SK-N-DZ (cell line): ENCODE results near the gene KIAA0408.
"Not testable (repeated sequence)": the region's sequence is repeated elsewhere in the genome, so short reads cannot be mapped to it uniquely, and the experiment has no call there.

Experiments used
- DNase-seq: peaks from one replicate; pipeline ENCODE4 v3.0.0-alpha.2; 2015; ENCODE audit warnings: low spot score

The KIAA0408 gene

DNA sequence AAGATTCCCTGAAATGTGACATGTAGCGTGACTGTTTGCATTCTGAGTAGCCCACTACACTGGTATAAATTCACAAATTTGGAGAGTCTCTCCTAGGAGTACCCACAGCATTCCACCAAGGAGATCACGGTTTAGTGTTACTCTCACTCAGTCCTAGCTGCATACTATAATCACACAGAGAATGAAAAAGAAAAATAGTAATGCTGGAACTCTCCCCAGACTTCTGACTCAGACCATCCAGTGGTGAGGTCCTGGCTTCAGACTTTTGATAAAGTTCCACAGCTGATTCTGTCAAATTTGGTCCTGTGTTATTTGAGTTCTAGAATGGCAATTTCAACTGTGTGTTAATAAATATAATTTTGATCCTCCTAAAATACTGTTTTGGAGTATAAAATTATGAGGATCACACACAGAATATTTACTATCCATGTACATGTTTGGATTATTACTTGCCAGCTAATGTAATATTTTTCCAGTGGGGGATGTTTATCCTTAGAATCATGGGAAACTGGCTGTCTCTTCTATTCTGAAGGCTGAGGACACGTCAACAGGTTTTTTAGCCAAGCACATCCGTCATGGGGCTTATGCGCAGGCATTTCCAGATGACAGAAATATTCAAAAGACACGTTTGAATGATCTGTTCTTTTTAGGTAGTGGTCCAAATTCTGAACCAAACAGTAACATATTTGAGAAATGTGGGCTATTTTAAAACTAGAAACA is 5.1 kb upstream of the KIAA0408 start:
- no peak for DNase-seq

DNA sequence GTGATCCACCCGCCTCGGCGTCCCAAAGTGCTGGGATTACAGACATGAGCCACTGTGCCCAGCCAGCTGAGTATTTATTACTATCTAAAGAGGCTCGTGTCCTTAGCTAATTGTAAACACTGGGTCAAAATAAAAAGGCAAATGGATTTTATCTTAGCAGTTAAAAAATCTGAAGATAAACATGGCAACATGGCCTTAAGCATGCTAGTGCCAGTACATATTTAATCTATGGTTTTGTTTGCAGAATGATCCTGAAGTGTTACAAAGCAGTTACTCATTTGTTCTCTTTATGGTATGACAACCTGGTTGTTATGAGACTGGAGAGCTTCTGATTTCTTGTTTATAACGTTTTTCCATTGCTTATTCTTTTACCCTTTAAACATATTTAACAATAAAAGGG is 3.9 kb upstream of the KIAA0408 start:
- no peak for DNase-seq

DNA sequence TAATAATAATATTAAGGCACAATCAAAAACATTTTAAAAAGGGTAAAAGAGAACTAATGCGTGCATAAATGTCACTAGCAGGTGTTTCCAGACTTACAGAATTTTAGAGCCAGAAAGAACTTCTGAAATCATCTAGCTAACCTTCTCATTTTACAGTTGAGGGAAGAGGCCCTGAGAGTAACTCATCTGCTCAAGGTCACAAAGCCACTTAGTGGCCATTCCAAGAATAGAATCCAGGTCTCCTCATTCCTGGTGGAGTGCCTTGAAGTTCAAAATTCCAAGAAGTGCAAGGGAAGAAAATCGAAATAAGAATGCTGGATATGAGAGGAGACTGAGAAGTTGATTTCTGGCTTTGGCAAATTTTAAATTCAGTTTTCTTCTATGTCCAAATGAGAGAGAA is 3.2 kb upstream of the KIAA0408 start:
- no peak for DNase-seq

DNA sequence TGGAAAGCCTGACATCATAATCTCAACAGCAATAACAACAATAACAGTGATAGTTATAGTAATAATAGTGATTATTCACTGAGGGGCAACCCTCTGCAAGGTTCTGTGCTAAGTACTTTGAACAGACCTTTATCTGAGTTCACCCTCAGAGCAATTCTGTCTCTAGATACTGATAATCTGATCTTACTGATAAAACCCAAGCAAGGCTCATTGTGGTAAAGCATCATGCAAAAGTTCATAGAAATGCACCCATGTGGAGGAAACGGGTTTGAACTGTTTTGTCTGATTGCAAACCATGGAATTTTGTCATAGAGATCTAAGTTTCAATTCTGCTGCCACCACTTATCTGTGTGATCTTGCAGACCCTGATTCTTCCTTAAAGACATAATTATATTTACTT is 1.3 kb upstream of the KIAA0408 start:
- no peak for DNase-seq

DNA sequence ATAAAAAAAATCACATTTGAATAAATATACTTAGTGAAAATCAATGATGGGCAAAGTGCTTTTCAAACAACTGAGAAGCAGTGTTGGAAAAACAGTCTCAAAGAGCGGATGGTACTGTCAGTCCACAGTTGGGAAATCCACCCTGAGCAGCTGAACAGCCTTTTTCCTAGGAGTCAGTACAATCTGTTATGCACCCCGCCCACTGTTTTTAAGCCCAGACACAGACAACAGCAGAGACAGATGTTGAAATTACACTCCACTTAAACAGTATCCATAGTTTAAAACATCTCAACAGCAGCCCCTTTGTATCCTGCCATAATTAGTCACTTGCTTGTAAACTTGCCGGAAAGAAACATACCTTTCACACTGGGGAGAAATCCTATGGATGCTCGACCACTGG is 372 bp downstream of the KIAA0408 start:
- no peak for DNase-seq

DNA sequence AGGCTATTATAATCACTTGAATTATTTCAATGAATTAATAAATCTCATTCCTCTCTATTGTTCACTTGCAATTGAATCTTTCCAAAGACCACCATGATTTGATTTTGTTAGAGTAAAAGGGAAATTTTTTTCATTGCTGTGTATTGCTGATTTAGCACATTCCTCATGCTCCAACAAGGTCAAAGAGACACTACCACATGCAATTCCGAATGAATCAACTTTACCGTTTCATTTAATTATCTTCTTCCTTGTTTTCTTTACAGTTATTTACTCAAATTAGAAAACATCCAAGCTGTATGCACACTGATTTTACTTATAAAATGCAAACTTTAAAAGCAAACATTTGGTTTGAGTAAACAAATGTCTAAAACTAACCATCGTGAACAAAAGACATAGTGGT is 967 bp downstream of the KIAA0408 start:
- DNase-seq = no peak

DNA sequence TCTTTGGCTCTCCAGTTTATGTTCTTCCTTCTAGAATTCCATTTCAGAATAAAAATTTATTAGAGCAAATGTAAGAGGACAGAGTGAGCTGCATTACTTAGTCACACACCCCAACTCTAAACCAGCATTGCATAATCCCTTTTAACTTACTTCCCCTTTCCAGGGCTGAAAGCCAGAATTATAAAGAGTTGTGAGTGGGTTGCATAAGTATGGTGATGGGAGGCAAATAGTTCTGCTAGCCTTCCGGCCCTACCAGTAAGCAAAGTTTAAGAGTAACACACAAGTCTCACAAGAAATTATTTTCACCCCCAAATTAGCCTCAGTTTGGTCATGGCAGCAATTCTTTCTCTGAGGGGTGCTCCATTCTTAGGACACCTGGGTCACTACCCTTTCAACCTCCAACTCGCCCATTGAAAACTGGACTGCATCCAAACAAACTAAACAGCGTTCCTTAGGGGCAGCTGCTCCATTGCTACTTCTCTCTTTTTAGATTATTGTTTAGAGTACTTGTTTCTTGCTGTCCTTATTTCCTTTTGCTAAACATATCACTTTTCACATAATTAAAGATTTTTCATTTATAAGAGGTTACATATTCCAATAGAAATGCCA is 1.6 kb downstream of the KIAA0408 start:
- DNase-seq = no peak

DNA sequence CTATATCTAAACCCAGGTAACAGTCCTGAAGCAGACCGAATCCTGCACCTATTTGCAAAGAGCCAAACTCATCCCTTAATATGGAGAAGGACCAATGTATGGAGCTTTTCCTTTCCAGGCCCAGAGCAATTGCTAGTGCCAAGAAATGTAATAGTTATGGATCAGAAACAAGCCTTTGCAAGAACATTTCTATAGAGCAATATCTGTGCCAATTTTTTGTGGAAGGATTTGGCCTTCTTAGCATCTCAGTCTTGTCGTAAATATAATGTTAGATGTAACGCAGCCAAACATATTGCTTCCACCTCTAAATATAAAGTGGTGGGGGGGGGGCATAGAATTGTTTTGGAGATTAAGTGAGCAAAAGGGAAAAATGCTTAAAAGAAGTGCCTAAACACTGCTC is 2.7 kb downstream of the KIAA0408 start:
- no peak for DNase-seq

DNA sequence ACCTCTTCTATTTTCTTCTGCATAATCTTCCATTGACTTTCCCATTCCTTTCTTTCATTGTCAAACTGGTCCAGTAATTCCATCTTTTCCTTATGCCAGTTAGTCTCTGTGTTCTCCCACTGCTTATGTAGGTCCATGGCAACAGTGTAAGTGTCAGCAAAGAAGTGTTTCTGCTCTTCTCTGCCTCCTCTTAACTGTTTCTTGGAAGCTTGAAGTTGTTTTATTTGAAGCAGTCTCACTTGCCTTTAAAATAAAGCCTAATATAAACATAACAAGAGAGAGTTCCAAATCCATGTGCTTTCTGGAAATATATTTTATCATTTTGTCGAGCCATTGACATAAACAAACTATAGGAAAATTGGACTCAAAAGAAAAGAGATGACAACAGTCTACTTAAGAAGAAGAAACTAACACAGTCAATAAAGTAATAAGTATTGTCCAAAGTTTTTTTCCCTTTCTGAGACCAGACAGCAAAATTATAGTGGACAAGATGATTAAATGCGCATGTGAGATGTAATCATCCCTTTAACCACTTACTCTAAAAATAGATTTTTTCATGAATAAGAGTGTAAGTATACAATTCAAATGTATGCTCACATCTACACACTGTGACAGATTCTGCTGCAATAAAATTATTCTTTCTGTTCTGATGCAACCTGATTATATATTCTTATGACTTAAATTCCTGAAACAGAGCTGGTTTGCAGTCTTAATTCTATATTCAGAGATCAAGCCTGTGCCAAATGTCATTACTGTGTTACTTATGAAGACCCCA is 5.2 kb downstream of the KIAA0408 start:
- DNase-seq = no peak

DNA sequence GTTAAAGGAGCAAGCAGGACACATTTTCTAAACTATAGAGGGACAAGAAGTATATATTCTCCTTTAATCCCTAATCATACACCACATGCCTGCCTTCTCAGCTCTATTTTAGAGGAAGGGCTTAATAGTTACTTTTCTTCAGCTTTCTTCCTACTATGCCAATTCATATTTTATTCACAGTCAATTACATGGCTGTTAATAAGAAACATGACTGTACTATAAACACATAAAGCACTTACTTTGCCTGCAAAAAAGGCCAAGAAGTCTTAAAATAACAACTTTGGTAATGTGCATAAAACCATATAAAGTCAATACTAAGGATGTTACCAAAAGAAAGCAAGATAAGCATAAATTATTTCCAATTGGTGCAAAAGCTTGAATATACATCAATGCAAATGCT is 6.4 kb downstream of the KIAA0408 start:
- no peak for DNase-seq

DNA sequence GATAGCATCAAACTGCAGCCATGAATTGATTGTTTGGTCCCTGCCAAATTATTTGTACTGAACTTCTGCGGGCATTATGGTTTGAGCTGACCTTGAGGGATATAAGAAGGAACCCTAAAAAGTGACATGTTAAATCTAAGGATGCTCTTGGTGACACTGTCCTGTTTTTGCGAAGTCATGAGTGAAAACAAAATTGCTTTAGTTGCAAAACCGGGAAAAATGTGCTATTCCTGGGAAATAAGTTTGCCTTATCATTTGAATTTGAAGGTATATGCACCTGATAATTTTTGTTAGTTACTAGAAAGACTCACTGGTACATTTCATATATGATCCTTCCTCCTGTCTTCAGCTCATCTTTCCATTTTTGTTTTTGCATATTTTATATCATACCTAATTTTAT is 7.8 kb downstream of the KIAA0408 start:
- DNase-seq = no peak

DNA sequence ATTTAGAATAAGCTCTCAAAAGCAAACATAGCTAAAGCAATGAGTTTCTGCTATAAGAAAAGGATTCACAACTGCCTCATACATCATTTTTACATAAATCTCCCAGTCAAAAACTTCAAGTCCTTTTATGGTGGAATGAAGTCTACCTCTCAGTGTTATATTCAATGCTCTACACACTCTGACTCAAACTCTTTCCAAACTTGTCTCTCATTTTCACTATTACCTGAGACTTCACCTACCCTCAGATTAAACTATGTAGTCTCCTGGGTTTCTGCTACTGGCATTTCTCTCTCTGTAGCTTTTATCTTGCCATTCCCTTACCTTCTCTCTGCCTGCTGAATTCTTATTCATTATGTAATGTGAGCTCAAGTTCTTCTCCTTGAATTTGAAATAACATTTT is 11.4 kb downstream of the KIAA0408 start:
- no peak for DNase-seq

DNA sequence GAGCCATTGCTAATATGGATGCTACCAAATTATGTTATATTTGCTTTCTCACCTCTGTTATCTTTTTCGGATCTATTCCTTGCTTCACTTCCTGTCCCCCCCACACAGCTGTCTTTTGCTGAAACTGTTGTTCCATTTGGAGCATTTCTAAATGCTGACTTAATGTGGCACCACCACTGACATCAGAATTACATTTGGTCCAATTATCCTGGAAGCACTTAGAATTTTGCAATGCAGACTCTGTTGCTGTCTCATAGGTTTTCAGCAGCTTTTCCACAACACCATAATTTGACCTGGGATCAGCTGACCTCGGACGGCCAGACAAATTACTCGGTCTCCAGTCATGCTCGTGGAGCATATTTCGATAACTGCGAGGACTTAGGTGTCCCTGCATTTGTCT is 12.8 kb downstream of the KIAA0408 start:
- no peak for DNase-seq

DNA sequence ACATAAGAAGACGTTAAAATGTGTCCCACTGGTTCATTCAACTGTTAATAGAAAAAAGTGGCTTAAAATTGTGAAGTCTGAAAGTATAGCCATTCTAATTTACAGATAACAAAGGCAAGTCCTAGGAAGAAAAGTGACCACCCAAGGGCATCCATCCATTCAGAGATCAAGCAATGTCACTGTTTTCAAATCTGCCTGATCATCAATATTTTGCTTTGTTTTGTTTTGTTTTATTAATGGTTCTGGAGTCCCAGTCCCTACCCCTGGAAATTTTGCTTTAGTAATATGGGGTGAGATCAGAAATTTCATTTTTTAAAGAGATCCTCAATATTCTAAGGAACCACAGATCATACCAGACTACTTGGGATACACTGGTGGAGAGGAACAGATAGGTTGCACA is 17.3 kb downstream of the KIAA0408 start:
- DNase-seq = no peak

DNA sequence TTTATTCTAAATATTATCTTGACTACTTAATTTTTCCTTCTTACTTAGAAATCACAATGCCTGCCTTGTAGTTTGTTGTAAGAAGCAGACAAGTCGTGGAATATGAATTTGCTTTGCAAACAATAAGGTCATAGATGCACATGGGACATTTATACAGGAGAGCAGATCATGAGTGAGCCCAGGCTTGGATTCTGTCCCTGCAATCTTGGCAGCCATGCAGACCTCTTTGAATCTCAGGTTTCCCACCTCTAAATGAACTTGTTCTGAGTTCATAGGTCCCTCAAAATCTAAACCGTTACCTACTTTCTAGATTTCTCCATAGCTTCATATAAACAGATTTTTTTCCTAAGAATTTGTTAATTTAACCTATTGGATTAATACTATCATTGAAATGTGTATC is 19.5 kb downstream of the KIAA0408 start:
- DNase-seq = no peak

DNA sequence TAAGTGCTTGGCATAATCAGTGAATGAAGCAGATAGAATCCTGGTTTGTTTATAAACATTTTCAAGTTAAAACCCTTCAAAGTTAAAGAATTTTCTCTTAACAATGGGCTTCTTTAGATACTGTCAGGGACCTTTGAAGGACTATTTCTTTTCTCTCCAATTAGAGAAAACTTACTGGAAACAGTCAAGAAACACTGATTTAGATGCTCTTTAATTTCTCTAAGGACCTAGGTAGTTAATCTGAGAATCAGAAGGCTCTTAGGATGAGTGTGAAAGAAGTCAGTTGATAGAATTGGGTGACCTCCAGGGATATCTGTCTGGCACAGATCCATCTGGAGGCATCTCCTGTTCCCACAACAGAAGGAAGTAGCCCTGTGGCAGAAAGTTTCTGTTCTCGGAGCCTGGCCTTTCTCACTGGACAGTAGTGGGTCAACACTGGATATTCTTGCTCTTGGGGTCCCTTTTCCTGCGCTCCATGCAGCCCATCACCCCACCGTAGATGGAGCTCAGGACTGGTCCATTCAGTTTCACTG is 22.5 kb downstream of the KIAA0408 start:
- no peak for DNase-seq

DNA sequence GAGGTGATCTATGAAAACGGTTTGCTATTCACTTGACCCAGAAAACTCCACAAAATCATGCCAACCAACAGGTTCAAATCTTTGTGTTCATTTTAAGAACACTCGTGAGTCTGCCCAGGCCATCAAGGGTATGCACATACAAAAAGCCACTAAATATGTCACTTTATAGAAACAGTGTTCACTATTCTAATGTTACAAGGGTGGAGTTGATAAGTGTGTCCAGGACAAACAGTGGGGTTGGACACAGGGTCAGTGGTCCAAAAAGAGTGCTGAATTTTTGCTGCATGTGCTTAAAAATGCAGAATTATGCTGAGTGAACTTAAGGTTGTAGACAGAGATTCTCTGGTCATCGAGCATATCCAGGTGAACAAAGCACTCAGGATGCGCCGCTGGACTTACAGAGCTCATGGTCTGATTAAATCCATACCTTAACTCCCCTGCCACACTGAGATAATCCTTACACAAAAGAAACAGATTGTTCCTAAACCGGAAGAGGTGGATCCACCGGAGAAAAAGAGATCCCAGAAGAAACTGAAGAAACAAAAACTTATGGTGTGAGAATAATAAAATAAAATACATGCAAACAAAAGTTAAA is 23.5 kb downstream of the KIAA0408 start:
- DNase-seq = no peak

DNA sequence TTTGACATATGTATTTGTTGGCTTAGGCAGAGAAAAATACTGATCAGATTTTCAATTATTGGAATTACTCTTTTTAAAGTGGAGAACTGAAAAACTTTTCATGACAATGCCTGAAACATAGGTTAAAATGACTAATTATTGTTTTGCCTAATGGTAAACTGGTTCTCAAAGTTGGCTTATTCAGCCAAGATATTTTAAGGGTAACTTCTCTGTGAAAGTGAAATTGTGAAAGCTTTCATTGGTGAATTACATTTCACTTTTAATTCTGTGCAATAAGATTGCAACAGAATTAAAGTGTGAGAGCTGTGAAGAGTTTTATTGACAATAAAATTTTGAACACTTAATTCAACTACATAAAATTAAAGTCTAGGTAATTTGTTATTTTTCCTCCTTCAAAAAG is 24.5 kb downstream of the KIAA0408 start:
- no peak for DNase-seq

DNA sequence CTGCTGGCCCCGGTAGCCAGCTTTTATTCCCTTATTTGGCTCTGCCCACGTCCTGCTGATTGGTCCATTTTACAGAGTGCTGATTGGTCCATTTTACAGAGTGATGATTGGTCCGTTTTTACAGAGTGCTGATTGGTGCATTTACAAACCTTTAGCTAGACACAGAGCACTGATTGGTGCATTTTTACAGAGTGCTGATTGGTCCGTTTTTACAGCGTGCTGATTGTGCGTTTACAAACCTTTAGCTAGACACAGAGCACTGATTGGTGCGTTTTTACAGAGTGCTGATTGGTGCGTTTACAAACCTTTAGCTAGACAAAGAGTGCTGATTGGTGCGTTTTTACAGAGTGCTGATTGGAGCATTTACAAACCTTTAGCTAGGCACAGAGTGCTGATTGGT is 30.6 kb downstream of the KIAA0408 start:
- not testable (repeated sequence) for DNase-seq

DNA sequence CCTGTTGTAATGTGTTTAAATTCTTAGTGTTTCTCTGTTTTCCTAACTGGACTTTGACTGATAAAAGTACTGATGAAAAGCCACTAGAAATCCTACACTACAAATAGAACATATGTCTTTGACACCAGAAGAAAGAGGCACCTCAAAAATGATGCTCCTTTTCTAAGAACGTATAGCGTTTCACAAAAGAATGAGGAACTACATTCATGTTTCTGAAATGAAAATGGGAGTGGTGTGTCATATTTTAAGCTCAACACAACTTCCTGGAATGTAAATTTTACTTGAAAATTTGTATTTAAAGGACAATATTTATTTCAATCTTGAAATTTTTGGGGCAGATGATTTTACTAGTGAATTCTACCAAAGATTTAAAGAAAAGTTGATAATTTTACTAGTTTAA is 35.3 kb downstream of the KIAA0408 start:
- no peak for DNase-seq

DNA sequence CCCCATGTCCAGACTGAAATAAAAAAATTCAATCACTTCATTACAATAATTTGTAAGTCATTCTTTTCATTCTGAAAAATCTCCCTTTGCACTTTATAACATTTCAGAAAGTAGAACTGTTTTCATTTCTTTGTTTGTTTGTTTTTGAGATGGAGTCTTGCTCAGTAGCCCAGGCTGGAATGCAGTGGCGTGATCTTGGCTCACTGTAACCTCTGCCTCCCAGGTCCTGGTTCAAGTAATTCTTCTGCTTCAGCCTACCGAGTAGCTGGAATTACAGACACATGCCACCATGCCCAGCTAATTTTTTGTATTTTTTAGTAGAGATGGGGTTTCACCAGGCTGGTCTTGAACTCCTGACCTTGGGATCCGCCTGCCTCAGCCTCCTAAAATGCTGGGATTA is 38.0 kb downstream of the KIAA0408 start:
- DNase-seq = not testable (repeated sequence)

DNA sequence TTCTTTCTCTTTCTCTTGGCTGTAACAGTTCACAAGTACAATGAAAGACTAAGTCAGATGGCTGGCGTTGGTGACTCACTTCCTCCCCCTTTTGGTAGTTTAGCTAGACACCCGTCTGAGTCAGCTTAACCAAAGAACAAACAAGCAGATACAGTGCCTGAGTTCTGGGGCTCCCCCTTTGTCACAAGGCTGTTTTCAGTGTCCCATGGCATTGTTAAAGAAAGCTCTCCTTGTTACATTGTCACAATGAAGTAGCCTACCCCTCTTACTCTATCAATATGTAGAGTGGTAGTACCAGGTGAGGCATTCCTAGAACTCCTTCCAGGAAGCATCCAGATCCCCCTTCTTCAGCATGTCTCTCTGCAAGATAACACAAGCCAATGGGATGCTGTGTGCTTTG is 38.6 kb downstream of the KIAA0408 start:
- DNase-seq = peak; percentile 55
